Femur (tissue), 1 donor: ENCODE measurements around the gene FOXD1.
"Not testable (repeated sequence)": the region's sequence is repeated elsewhere in the genome, so short reads cannot be mapped to it uniquely, and the experiment has no call there.

Source experiments
- DNase-seq: peaks from one replicate; pipeline ENCODE4 v3.0.0-alpha.2; 2017

FOXD1 gene

GRCh38 chr5:73460133-73460532 lies 11.6 kb upstream of the FOXD1 start:
- DNase-seq, result no peak

- DNase-seq, result no peak
Measured at GRCh38 chr5:73459366-73459765, 10.8 kb upstream of the FOXD1 start.

GRCh38 chr5:73456462-73456861 lies 7.9 kb upstream of the FOXD1 start:
- not testable (repeated sequence) for DNase-seq

- DNase-seq, result no peak
Measured at GRCh38 chr5:73454379-73455036, 5.9 kb upstream of the FOXD1 start.

- no peak for DNase-seq
Measured at GRCh38 chr5:73452215-73452614, 3.6 kb upstream of the FOXD1 start.

GRCh38 chr5:73451224-73452130 lies 2.9 kb upstream of the FOXD1 start:
- peak; percentile 76 for DNase-seq

- DNase-seq, result no peak
Measured at GRCh38 chr5:73450672-73451223, 2.2 kb upstream of the FOXD1 start.

GRCh38 chr5:73450137-73450536 lies 1.6 kb upstream of the FOXD1 start:
- no peak for DNase-seq

GRCh38 chr5:73447530-73448462 lies 781 bp downstream of the FOXD1 start:
- DNase-seq, result peak; percentile 59

- DNase-seq, result no peak
Measured at GRCh38 chr5:73446631-73447529, 1.7 kb downstream of the FOXD1 start.

GRCh38 chr5:73445665-73446630 lies 2.6 kb downstream of the FOXD1 start:
- no peak for DNase-seq

GRCh38 chr5:73444499-73445438 lies 3.8 kb downstream of the FOXD1 start:
- no peak for DNase-seq

GRCh38 chr5:73443829-73444498 lies 4.6 kb downstream of the FOXD1 start:
- DNase-seq, result no peak

- no peak for DNase-seq
Measured at GRCh38 chr5:73442996-73443627, 5.5 kb downstream of the FOXD1 start.

GRCh38 chr5:73442231-73442811 lies 6.3 kb downstream of the FOXD1 start:
- no peak for DNase-seq

GRCh38 chr5:73441378-73441777 lies 7.2 kb downstream of the FOXD1 start:
- no peak for DNase-seq

- no peak for DNase-seq
Measured at GRCh38 chr5:73440262-73440661, 8.3 kb downstream of the FOXD1 start.
